Tibial artery (tissue), 4 donors: ENCODE measurements around the gene DNM3.

Experiments used
- DNase-seq, 2 donors: peaks; one replicate each; pipeline ENCODE4 v3.0.0-alpha.2; 2019
- H3K27ac ChIP-seq, 2 donors: fragments of 200-600 bp; sonication (generic) in 1 of 2; 1 replicate in 1 of 2; 2 replicates in 1 of 2; pipeline ENCODE4 v1.5.1; 2018 to 2019; ENCODE audit warnings: mild to moderate bottlenecking in 1 of 2
- H3K27me3 ChIP-seq, 2 donors: fragments of 200-600 bp; sonication (generic) in 1 of 2; one replicate each; pipeline versions ENCODE4 v1.5.1 to v1.6.0; 2016 to 2019
- H3K36me3 ChIP-seq, 3 donors: fragments of 200-600 bp; sonication (generic) in 2 of 3; one replicate each; pipeline ENCODE4 v1.5.1; 2016 to 2019; ENCODE audit warnings: mild to moderate bottlenecking in 2 of 3
- H3K4me1 ChIP-seq, 4 donors: fragments of 200-600 bp; sonication (generic) in 2 of 4; 1 replicate in 3 of 4; 2 replicates in 1 of 4; pipeline ENCODE4 v1.5.1; 2016 to 2019
- H3K4me3 ChIP-seq, 2 donors: fragments of 200-600 bp; sonication (generic) in 1 of 2; 1 replicate in 1 of 2; 2 replicates in 1 of 2; pipeline ENCODE4 v1.5.1; 2018 to 2019; ENCODE audit warnings: mild to moderate bottlenecking in 2 of 2
- H3K9me3 ChIP-seq, 3 donors: fragments of 200-600 bp; sonication (generic) in 1 of 3; one replicate each; pipeline ENCODE4 v1.5.1; 2016 to 2019
- intact Hi-C: fragments of 100-400 bp; cut with DNase I; formaldehyde crosslinking; loops from one replicate; pipeline ENCODE4 v1.15.0; 2023; ENCODE audit warnings: low total_unique reads
- TF ChIP-seq, protein P1 (sequence below), 2 experiments: fragments of 200-600 bp in 1 of 2; fragments of 450-650 bp in 1 of 2; IDR thresholded peaks; one replicate each; pipeline ENCODE4 v1.5.1; 2017 to 2019; ENCODE audit warnings: antibody characterized with exemption in 2 of 2, mild to moderate bottlenecking in 1 of 2, moderate library complexity in 1 of 2

The DNM3 gene

DNA sequence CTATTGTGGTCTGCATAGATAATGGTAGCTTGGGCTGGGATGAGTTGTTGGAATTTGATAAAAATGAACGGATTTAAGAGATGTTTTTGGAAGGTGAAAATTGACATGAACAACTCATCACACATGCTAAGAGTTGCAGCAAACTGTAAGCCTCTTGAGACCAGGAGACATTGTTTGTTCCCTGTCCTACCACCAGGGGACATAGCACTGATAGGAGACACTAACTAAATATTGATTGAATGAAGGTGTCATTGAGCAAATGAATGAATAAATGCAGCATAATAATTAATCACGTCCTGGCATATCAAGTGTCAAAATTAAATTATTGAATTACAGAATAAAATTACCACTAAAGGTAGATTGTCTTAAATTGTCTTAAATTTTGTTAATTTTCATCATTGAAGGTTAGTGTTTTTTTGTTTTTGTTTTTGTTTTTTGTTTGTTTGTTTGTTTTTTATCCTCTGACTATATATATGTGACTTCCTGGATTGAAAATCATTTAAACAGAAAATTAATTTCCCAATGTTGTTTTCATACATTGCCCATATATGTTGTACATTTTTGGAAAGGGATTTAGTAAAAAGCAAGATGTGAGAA is 293.9 kb downstream of the DNM3 start:
- DNase-seq: no peak
- H3K27ac ChIP-seq: peak overlapping the region; percentile 82 to 88

GRCh38 chr1:172135978-172136610 is 294.8 kb downstream of the DNM3 start:
- Histone ChIP-seq H3K36me3 (no peaks in the 10 kb centered on the region), H3K27ac (peak overlapping the region; percentile 82 to 88), H3K4me3 (peak overlapping the region; percentile 26 to 27), H3K9me3 (no peaks in the 10 kb centered on the region), H3K27me3 (no peaks in the 10 kb centered on the region), H3K4me1 (peaks cover 0 to 48% (median 0%) of the 10 kb centered on the region in 4 donors)
- intact Hi-C loops: no loop called here
- TF ChIP-seq, protein P1, sequence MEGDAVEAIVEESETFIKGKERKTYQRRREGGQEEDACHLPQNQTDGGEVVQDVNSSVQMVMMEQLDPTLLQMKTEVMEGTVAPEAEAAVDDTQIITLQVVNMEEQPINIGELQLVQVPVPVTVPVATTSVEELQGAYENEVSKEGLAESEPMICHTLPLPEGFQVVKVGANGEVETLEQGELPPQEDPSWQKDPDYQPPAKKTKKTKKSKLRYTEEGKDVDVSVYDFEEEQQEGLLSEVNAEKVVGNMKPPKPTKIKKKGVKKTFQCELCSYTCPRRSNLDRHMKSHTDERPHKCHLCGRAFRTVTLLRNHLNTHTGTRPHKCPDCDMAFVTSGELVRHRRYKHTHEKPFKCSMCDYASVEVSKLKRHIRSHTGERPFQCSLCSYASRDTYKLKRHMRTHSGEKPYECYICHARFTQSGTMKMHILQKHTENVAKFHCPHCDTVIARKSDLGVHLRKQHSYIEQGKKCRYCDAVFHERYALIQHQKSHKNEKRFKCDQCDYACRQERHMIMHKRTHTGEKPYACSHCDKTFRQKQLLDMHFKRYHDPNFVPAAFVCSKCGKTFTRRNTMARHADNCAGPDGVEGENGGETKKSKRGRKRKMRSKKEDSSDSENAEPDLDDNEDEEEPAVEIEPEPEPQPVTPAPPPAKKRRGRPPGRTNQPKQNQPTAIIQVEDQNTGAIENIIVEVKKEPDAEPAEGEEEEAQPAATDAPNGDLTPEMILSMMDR (IDR thresholded peaks at IDR 0.05): no peak
- DNase-seq: no peak

More for the DNA sequence above, 293.9 kb downstream of the DNM3 start:
- H3K4me1 ChIP-seq: peaks cover 0 to 43% (median 0%) of the 10 kb centered on the region in 4 donors
- H3K9me3 ChIP-seq: no peaks in the 10 kb centered on the region
- H3K27me3 ChIP-seq: no peaks in the 10 kb centered on the region
- TF ChIP-seq, protein P1 (IDR thresholded peaks at IDR 0.05): peak; percentile 43 to 51
- H3K36me3 ChIP-seq: no peaks in the 10 kb centered on the region
- no peak overlapping the region for H3K4me3 ChIP-seq
- intact Hi-C loops: no loop called here

DNA sequence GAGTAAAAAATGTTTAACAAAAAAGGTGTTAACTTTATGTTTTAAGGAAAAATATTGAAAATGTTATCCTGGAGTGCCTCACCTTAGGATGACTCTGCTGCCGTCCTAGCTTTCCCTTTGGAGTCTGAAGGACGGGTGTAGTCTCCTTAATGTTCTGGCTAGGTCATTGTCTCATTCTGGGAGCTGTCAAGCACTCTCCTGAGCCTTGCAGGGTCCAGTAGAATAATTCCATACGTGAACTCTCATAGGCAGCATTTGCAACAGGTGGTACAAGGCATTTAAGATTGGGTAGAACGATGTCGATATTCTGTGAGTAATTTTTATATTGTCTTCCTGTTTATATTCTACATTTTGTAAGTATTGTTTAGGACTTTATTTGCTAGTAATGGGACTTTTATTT is 295.6 kb downstream of the DNM3 start:
- no peaks in the 10 kb centered on the region for H3K27me3 ChIP-seq
- no peaks in the 10 kb centered on the region for H3K9me3 ChIP-seq
- intact Hi-C loops: no loop called here
- peaks cover 0 to 48% (median 0%) of the 10 kb centered on the region in 4 donors for H3K4me1 ChIP-seq
- DNase-seq: peak in 1 of 2 donors; percentile 22
- peak overlapping the region; percentile 82 to 88 for H3K27ac ChIP-seq
- TF ChIP-seq, protein P1 (IDR thresholded peaks at IDR 0.05): no peak
- no peaks in the 10 kb centered on the region for H3K36me3 ChIP-seq
- peak overlapping the region; percentile 26 to 27 for H3K4me3 ChIP-seq

DNA sequence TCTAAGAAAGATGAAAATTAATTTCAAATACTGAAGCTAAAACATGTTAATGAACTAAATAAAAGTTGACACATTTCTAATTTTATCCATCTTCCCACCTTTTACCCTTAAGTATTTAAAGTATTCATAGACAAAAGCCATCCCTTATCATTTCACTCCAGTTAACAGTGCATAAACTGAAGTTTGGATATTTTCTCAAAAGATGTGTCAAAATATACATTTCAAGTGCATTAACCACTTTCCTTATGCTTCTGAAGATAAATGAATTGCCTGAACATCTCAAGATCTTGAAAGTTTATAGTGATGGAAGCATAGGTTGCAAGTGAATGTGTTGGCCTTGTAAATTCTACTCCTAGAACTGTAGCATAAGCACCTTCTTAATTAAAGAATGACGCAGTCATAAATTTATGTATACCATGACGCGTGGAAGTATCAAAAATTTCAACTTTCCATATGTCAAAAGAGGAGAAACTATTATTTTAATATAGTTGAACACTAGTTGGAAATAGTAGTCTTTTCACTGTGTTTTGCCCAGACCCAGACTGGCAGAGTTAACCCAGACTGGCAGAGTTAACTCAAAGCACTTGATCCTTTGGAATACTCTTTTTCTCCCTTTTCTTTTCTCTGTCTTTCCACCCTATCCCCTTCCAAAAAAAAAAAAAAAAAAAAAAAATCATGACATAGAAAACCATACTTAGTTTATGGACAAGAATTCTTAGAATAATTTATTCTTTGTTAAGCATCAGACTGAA is 296.6 kb downstream of the DNM3 start:
- intact Hi-C loops: no loop called here
- Histone ChIP-seq H3K27me3 (no peaks in the 10 kb centered on the region), H3K4me3 (peak overlapping the region in 1 of 2 donors; percentile 27), H3K4me1 (peaks cover 0 to 48% (median 0%) of the 10 kb centered on the region in 4 donors), H3K9me3 (no peaks in the 10 kb centered on the region), H3K36me3 (no peaks in the 10 kb centered on the region), H3K27ac (peak overlapping the region; percentile 82 to 88)
- TF ChIP-seq, protein P1 (IDR thresholded peaks at IDR 0.05): no peak
- no peak for DNase-seq

- Histone ChIP-seq H3K4me3 (peak overlapping the region; percentile 64 to 70), H3K27ac (peak overlapping the region; percentile 82 to 88), H3K27me3 (no peaks in the 10 kb centered on the region), H3K4me1 (peaks cover 0 to 48% (median 0%) of the 10 kb centered on the region in 4 donors), H3K9me3 (no peaks in the 10 kb centered on the region), H3K36me3 (no peaks in the 10 kb centered on the region)
- intact Hi-C loops: no loop called here
- TF ChIP-seq, protein P1 (IDR thresholded peaks at IDR 0.05): no peak
- DNase-seq: peak in 1 of 2 donors; percentile 65
Measured at GRCh38 chr1:172138634-172139033, 297.3 kb downstream of the DNM3 start.
